HL-60 (cell line): Measurements from ENCODE around the gene MSI2.

ENCODE experiments used
- CTCF ChIP-seq: IDR thresholded peaks from one replicate; pipeline ENCODE4 v1.5.1; 2011; ENCODE audit warnings: low read length, control low read depth, inconsistent platforms; ENCODE audit not compliant: insufficient read depth
- GABPA ChIP-seq: IDR thresholded peaks from 2 replicates; pipeline ENCODE4 v1.6.1; 2012; ENCODE audit warnings: low read depth
- POLR2AphosphoS5 ChIP-seq: IDR thresholded peaks from 2 replicates; pipeline ENCODE4 v1.6.1; 2012; ENCODE audit warnings: low read depth
- REST ChIP-seq: IDR thresholded peaks from 2 replicates; pipeline ENCODE4 v1.6.1; 2012; ENCODE audit warnings: low read depth; ENCODE audit not compliant: insufficient replicate concordance
- SPI1 ChIP-seq: IDR thresholded peaks from 2 replicates; pipeline ENCODE4 v1.6.1; 2012; ENCODE audit warnings: low read depth, mild to moderate bottlenecking, borderline replicate concordance

GRCh38 chr17:57278740-57279387 is 22.5 kb downstream of the MSI2 start:
- TF ChIP-seq CTCF (no peak), GABPA (no peak), REST (no peak), POLR2AphosphoS5 (no peak), SPI1 (no peak)
